AG04450 (cell line): ENCODE measurements around the gene PTK6. TPM values are rescaled to one million over a fixed set of nuclear protein-coding genes. Genes with fewer than 3 reads are reported as not detected.

Source experiments
- CTCF ChIA-PET: fragments of 300-600, 350-600 bp; formaldehyde crosslinking; extraction: SDS; loops from one replicate; lab custom pipeline; 2022; ENCODE audit warnings: antibody characterized with exemption, inconsistent platforms; lab: Charles Lee
- POLR2A ChIA-PET: fragments of 350-600 bp; formaldehyde crosslinking; extraction: SDS; loops from one replicate; lab custom pipeline; 2021; ENCODE audit warnings: antibody characterized with exemption, inconsistent platforms; lab: Yijun Ruan, JAX
- DNase-seq: peaks from one replicate; pipeline ENCODE4 v3.0.0-alpha.2; 2011; ENCODE audit warnings: low read depth, low spot score
- H3K27ac ChIP-seq: one replicate; pipeline ENCODE4 v1.5.1; 2012; ENCODE audit warnings: low read depth, low read length, control low read depth
- H3K27me3 ChIP-seq: one replicate; pipeline ENCODE4 v1.6.0; 2012; ENCODE audit warnings: low read length; ENCODE audit not compliant: control insufficient read depth, insufficient read depth
- H3K4me3 ChIP-seq: 2 replicates; pipeline ENCODE4 v1.5.1; 2011; ENCODE audit warnings: mild to moderate bottlenecking, low read depth, low read length, control low read depth
- H3K9me3 ChIP-seq: 2 replicates; pipeline ENCODE4 v1.5.1; 2012; ENCODE audit warnings: low read length; ENCODE audit not compliant: control insufficient read depth, insufficient read depth
- CTCF ChIP-seq: IDR thresholded peaks from 2 replicates; pipeline ENCODE4 v1.5.1; 2011; ENCODE audit warnings: low read depth, low read length, control low read depth, inconsistent platforms
- polyA plus RNA-seq: library from polyadenylated mRNA; depleted of rRNA; stranded (reverse); fragments of >200 nt; gene quantifications from 2 replicates; pipeline ENCODE4 v1.2.3, GENCODE V29; 2011

Gene PTK6
- polyA plus RNA-seq, 1 experiment, result 0.02 TPM

GRCh38 chr20:63525185-63525584 is 12.0 kb downstream of the PTK6 start:
- Histone ChIP-seq H3K4me3 (no peak overlapping the region), H3K27me3 (no peaks in the 10 kb centered on the region), H3K9me3 (peaks cover 8% of the 10 kb centered on the region), H3K27ac (no peak overlapping the region)
- ChIA-PET POLR2A (no interaction called here), CTCF (interaction anchor here (0.7 kb wide), 1 partner anchor 302 kb away, joined by 3 read pairs; no protein-coding TSS in a partner anchor)
- no peak for TF ChIP-seq CTCF
- DNase-seq, result no peak

- ChIA-PET POLR2A (no interaction called here), CTCF (interaction anchor here (1.3 kb wide), 1 partner anchor 27 kb away, joined by 4 read pairs; no protein-coding TSS in a partner anchor)
- DNase-seq, result no peak
- H3K27ac ChIP-seq, result no peak overlapping the region
- TF ChIP-seq CTCF, result no peak
- peaks cover 8% of the 10 kb centered on the region for H3K9me3 ChIP-seq
- H3K4me3 ChIP-seq, result peak overlapping the region; percentile 88
- H3K27me3 ChIP-seq, result no peaks in the 10 kb centered on the region
These were observed 14.1 kb downstream of the PTK6 start for GRCh38 chr20:63522981-63523611.

- POLR2A ChIA-PET, result interaction anchor here (2.1 to 2.9 kb wide), 2 partner anchors 8 to 16 kb away, joined by 12 to 18 read pairs; partner anchors contain the start of gene PTK6
- no peak for TF ChIP-seq CTCF
- Histone ChIP-seq H3K27me3 (no peaks in the 10 kb centered on the region), H3K9me3 (peaks cover 8% of the 10 kb centered on the region), H3K4me3 (peak overlapping the region; percentile 88), H3K27ac (no peak overlapping the region)
- CTCF ChIA-PET, result interaction anchor here (1.0 to 1.3 kb wide), 2 partner anchors 26 kb away, joined by 3 to 4 read pairs; no protein-coding TSS in a partner anchor
- no peak for DNase-seq
These were observed 14.9 kb downstream of the PTK6 start for GRCh38 chr20:63522091-63522868.

GRCh38 chr20:63521602-63522001 is 15.6 kb downstream of the PTK6 start:
- CTCF ChIA-PET, result interaction anchor here (0.7 to 1.1 kb wide), 3 partner anchors 16 to 34 kb away, joined by 3 read pairs; partner anchors contain the start of gene PTK6
- TF ChIP-seq CTCF, result no peak
- peak overlapping the region; percentile 88 for H3K4me3 ChIP-seq
- H3K27ac ChIP-seq, result no peak overlapping the region
- POLR2A ChIA-PET, result interaction anchor here (0.5 to 2.9 kb wide), 19 partner anchors 9 to 351 kb away, joined by 3 to 18 read pairs (median 4); partner anchors contain the start of genes ARFGAP1, ARFRP1, HELZ2 and PTK6
- DNase-seq, result no peak
- peaks cover 8% of the 10 kb centered on the region for H3K9me3 ChIP-seq
- no peaks in the 10 kb centered on the region for H3K27me3 ChIP-seq
